K562 (cell line): ENCODE results near the gene MRPL4. TPM values are rescaled to one million over a fixed set of nuclear protein-coding genes. Genes with fewer than 3 reads are reported as not detected.

ENCODE experiments used
- CBX8 ChIP-seq: fragments of 200-600 bp; sonication (generic); IDR thresholded peaks from 2 replicates; pipeline ENCODE4 v1.6.1; 2012; ENCODE audit warnings: borderline replicate concordance, mixed run types, low read depth, mild to moderate bottlenecking, moderate library complexity, mixed read lengths, low read length, control low read depth, inconsistent platforms; ENCODE audit not compliant: poor library complexity, severe bottlenecking; ENCODE audit errors: extremely low read depth
- MAFG ChIP-seq: fragments of 450-650 bp; conservative IDR thresholded peaks from 2 replicates; pipeline ENCODE4 v1.6.1; 2016; ENCODE audit warnings: missing genetic modification characterization, missing compliant biosample characterization
- NR1H2 ChIP-seq: sonication (generic); formaldehyde crosslinking; IDR thresholded peaks from 2 replicates; pipeline ENCODE4 v1.4.0; 2020; ENCODE audit warnings: mild to moderate bottlenecking, missing genetic modification reagents
- SRSF7 ChIP-seq: fragments of 200-400 bp; formaldehyde crosslinking; optimal IDR thresholded peaks from 2 replicates; pipeline ENCODE3; 2017; ENCODE audit warnings: mild to moderate bottlenecking, low read depth, low read length
- U2AF2 ChIP-seq: fragments of 200-400 bp; formaldehyde crosslinking; optimal IDR thresholded peaks from 2 replicates; pipeline ENCODE3; 2017; ENCODE audit warnings: low read depth, mild to moderate bottlenecking, low read length
- polyA plus RNA-seq, 8 experiments: library from polyadenylated mRNA; depleted of rRNA in 4 of 8; stranded (reverse) in 5 of 8; unstranded in 3 of 8; fragments of >200 nt; fragmentation: Nextera tagmentation in 2 of 8; fragmentation: Illumina TruSeq in 1 of 8; extraction: Ambion mirVana in 2 of 8; extraction: Trizol in 1 of 8; gene quantifications; 2 replicates each; pipeline versions ENCODE4 v1.2.1 to v1.2.3, GENCODE V29; 2011 to 2014; ENCODE audit warnings: inconsistent platforms in 1 of 8, missing spikeins in 1 of 8
- total RNA-seq, 7 experiments: library from RNA; depleted of rRNA in 6 of 7; stranded (reverse); fragments of >200 nt in 6 of 7; fragmentation: Illumina TruSeq in 2 of 7; extraction: Trizol in 2 of 7; gene quantifications; 2 replicates each; pipeline versions ENCODE4 v1.2.1 to v1.2.3, GENCODE V29; 2011 to 2021; ENCODE audit warnings: low replicate concordance in 1 of 7
- TF ChIP-seq, protein P1 (sequence below): fragments of 450-650 bp; formaldehyde crosslinking; IDR thresholded peaks from 2 replicates; pipeline ENCODE4 v1.4.0; 2022; ENCODE audit warnings: missing genetic modification characterization
- TF ChIP-seq, protein P2 (sequence below): fragments of 450-650 bp; IDR thresholded peaks from 2 replicates; pipeline ENCODE4 v1.6.1; 2018; ENCODE audit warnings: mild to moderate bottlenecking, low read depth; ENCODE audit not compliant: partially characterized antibody
- TF ChIP-seq, protein P3 (sequence below): fragments of 200-800 bp; sonication (Bioruptor generic); IDR thresholded peaks from 2 replicates; pipeline ENCODE4 v1.6.1; 2017; ENCODE audit warnings: missing genetic modification characterization, missing compliant biosample characterization
- TF ChIP-seq, protein P4 (sequence below): fragments of 200-600 bp; sonication (generic); IDR thresholded peaks from one replicate; pipeline ENCODE4 v1.6.1; 2012; ENCODE audit warnings: mild to moderate bottlenecking, low read depth, low read length, inconsistent platforms
- TF ChIP-seq, protein P5 (sequence below): fragments of 450-650 bp; IDR thresholded peaks from 2 replicates; pipeline ENCODE4 v1.6.1; 2016; ENCODE audit warnings: missing biosample characterization, missing genetic modification characterization

MRPL4 gene
- total and polyA plus RNA-seq, 9 of the 15 experiments (the other 6 are each of a cell fraction or from before 2014, with no cell fraction given): 1.4 to 239 (median 64.9) TPM

DNA sequence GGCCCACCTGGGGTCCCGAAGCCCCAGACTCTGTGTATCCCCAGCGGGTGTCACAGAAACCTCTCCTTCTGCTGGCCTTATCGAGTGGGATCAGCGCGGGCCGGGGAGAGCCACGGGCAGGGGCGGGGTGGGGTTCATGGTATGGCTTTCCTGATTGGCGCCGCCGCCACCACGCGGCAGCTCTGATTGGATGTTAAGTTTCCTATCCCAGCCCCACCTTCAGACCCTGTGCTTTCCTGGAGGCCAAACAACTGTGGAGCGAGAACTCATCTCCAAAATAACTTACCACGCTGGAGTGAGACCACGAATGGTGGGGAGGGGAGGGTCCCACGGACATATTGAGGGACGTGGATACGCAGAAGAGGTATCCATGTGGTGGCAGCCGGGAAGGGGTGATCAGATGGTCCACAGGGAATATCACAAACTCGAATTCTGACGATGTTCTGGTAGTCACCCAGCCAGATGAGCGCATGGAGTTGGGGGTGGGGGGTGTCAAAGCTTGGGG is 36.7 kb downstream of the MRPL4 start (continued):
- TF ChIP-seq, protein P1, sequence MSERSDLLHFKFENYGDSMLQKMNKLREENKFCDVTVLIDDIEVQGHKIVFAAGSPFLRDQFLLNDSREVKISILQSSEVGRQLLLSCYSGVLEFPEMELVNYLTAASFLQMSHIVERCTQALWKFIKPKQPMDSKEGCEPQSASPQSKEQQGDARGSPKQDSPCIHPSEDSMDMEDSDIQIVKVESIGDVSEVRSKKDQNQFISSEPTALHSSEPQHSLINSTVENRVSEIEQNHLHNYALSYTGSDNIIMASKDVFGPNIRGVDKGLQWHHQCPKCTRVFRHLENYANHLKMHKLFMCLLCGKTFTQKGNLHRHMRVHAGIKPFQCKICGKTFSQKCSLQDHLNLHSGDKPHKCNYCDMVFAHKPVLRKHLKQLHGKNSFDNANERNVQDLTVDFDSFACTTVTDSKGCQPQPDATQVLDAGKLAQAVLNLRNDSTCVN: no peak
- TF ChIP-seq MAFG (tag) (no peak), NR1H2 (CRISPR knock-in tag) (no peak), SRSF7 (no peak), U2AF2 (no peak), CBX8 (no peak)
- TF ChIP-seq, protein P2, sequence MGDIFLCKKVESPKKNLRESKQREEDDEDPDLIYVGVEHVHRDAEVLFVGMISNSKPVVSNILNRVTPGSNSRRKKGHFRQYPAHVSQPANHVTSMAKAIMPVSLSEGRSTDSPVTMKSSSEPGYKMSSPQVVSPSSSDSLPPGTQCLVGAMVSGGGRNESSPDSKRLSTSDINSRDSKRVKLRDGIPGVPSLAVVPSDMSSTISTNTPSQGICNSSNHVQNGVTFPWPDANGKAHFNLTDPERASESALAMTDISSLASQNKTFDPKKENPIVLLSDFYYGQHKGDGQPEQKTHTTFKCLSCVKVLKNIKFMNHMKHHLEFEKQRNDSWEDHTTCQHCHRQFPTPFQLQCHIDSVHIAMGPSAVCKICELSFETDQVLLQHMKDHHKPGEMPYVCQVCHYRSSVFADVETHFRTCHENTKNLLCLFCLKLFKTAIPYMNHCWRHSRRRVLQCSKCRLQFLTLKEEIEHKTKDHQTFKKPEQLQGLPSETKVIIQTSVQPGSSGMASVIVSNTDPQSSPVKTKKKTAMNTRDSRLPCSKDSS: no peak
- TF ChIP-seq, protein P3, sequence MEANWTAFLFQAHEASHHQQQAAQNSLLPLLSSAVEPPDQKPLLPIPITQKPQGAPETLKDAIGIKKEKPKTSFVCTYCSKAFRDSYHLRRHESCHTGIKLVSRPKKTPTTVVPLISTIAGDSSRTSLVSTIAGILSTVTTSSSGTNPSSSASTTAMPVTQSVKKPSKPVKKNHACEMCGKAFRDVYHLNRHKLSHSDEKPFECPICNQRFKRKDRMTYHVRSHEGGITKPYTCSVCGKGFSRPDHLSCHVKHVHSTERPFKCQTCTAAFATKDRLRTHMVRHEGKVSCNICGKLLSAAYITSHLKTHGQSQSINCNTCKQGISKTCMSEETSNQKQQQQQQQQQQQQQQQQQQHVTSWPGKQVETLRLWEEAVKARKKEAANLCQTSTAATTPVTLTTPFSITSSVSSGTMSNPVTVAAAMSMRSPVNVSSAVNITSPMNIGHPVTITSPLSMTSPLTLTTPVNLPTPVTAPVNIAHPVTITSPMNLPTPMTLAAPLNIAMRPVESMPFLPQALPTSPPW (CRISPR knock-in tag): peak; percentile 75
- TF ChIP-seq, protein P4, sequence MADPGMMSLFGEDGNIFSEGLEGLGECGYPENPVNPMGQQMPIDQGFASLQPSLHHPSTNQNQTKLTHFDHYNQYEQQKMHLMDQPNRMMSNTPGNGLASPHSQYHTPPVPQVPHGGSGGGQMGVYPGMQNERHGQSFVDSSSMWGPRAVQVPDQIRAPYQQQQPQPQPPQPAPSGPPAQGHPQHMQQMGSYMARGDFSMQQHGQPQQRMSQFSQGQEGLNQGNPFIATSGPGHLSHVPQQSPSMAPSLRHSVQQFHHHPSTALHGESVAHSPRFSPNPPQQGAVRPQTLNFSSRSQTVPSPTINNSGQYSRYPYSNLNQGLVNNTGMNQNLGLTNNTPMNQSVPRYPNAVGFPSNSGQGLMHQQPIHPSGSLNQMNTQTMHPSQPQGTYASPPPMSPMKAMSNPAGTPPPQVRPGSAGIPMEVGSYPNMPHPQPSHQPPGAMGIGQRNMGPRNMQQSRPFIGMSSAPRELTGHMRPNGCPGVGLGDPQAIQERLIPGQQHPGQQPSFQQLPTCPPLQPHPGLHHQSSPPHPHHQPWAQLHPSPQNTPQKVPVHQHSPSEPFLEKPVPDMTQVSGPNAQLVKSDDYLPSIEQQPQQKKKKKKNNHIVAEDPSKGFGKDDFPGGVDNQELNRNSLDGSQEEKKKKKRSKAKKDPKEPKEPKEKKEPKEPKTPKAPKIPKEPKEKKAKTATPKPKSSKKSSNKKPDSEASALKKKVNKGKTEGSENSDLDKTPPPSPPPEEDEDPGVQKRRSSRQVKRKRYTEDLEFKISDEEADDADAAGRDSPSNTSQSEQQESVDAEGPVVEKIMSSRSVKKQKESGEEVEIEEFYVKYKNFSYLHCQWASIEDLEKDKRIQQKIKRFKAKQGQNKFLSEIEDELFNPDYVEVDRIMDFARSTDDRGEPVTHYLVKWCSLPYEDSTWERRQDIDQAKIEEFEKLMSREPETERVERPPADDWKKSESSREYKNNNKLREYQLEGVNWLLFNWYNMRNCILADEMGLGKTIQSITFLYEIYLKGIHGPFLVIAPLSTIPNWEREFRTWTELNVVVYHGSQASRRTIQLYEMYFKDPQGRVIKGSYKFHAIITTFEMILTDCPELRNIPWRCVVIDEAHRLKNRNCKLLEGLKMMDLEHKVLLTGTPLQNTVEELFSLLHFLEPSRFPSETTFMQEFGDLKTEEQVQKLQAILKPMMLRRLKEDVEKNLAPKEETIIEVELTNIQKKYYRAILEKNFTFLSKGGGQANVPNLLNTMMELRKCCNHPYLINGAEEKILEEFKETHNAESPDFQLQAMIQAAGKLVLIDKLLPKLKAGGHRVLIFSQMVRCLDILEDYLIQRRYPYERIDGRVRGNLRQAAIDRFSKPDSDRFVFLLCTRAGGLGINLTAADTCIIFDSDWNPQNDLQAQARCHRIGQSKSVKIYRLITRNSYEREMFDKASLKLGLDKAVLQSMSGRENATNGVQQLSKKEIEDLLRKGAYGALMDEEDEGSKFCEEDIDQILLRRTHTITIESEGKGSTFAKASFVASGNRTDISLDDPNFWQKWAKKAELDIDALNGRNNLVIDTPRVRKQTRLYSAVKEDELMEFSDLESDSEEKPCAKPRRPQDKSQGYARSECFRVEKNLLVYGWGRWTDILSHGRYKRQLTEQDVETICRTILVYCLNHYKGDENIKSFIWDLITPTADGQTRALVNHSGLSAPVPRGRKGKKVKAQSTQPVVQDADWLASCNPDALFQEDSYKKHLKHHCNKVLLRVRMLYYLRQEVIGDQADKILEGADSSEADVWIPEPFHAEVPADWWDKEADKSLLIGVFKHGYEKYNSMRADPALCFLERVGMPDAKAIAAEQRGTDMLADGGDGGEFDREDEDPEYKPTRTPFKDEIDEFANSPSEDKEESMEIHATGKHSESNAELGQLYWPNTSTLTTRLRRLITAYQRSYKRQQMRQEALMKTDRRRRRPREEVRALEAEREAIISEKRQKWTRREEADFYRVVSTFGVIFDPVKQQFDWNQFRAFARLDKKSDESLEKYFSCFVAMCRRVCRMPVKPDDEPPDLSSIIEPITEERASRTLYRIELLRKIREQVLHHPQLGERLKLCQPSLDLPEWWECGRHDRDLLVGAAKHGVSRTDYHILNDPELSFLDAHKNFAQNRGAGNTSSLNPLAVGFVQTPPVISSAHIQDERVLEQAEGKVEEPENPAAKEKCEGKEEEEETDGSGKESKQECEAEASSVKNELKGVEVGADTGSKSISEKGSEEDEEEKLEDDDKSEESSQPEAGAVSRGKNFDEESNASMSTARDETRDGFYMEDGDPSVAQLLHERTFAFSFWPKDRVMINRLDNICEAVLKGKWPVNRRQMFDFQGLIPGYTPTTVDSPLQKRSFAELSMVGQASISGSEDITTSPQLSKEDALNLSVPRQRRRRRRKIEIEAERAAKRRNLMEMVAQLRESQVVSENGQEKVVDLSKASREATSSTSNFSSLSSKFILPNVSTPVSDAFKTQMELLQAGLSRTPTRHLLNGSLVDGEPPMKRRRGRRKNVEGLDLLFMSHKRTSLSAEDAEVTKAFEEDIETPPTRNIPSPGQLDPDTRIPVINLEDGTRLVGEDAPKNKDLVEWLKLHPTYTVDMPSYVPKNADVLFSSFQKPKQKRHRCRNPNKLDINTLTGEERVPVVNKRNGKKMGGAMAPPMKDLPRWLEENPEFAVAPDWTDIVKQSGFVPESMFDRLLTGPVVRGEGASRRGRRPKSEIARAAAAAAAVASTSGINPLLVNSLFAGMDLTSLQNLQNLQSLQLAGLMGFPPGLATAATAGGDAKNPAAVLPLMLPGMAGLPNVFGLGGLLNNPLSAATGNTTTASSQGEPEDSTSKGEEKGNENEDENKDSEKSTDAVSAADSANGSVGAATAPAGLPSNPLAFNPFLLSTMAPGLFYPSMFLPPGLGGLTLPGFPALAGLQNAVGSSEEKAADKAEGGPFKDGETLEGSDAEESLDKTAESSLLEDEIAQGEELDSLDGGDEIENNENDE: no peak
- TF ChIP-seq, protein P5, sequence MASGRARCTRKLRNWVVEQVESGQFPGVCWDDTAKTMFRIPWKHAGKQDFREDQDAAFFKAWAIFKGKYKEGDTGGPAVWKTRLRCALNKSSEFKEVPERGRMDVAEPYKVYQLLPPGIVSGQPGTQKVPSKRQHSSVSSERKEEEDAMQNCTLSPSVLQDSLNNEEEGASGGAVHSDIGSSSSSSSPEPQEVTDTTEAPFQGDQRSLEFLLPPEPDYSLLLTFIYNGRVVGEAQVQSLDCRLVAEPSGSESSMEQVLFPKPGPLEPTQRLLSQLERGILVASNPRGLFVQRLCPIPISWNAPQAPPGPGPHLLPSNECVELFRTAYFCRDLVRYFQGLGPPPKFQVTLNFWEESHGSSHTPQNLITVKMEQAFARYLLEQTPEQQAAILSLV: no peak
